Subcutaneous adipose tissue (tissue), 4 donors: ENCODE results near the gene FAIM2. TPM values are rescaled to one million over a fixed set of nuclear protein-coding genes. Genes with fewer than 3 reads are reported as not detected.

ENCODE experiments used
- CTCF ChIP-seq: fragments of 450-650 bp; IDR thresholded peaks from one replicate; pipeline ENCODE4 v1.5.1; 2016; ENCODE audit warnings: low read depth, mild to moderate bottlenecking, control low read depth, antibody characterized with exemption, moderate library complexity
- total RNA-seq, 4 donors: library from RNA; depleted of rRNA; stranded (reverse); fragments of >200 nt; gene quantifications; one replicate each; pipeline ENCODE4 v1.1.0, GENCODE V29; 2016

The FAIM2 gene
- total RNA-seq, 4 donors from 2014 or later: 1.2 TPM; not detected in 3

- no peak for TF ChIP-seq CTCF
Measured at GRCh38 chr12:49912345-49913255, 8.9 kb upstream of the FAIM2 start.

DNA sequence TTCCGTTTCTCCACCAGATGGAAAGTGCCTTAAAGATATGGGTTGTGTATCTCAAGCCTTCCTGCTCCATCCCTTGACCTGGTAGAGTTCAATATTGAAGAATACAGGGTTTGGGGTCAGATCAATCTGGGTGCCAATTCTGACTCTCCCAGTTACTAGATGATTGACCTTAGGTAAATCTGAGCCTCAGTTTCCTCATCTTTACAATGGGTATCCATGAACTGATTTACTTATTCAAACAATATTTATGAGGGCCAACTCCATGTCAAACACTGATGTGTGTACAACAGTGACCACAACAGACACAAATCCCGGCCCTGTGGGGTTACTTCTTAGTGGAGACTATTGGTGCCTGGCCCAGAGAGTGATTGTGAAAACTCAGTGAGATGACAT, 7.5 kb upstream of the FAIM2 start:
- TF ChIP-seq CTCF: no peak

DNA sequence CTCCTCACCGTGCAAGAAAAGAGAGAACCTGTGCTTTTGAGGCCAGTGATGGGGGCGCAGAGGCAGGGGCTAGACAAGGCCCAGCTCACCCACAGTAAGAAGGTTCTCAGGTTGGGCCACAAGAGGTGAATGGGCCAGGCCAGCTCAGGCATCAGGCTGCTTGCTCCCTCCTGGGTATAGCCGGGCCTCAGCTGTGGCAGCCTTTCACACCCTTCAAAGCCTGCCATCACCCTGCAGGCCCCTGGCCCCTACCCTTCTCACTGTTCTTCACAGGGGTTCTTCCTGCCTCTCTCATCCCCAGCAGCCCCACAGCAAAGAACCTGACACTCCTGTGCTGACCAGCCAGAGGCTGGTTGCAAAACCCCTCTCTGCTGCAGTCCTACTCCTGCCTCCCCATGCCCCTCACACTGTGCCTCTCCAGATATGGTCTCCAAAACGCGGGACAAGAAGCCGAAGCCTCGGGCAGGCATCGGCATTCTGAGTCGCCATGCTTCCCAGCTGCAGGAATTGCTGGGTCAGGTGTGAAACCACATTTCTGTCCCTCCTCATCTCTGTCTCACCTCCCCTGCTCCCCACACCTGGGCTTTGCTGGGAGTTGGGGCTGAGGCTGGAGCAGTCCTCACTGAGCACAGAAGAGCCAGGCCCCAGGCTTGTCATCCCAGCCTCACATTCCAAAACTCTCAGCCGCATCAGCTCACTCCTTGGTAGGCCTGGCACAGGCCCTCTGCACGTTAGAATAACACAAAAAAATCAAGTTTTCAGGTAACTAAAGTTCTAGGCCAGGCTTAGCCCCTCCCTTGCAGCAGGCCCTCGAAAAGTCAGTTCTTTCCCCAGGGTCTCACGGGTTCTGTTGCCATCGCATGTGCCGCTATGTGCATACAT, 6.9 kb upstream of the FAIM2 start:
- no peak for TF ChIP-seq CTCF

DNA sequence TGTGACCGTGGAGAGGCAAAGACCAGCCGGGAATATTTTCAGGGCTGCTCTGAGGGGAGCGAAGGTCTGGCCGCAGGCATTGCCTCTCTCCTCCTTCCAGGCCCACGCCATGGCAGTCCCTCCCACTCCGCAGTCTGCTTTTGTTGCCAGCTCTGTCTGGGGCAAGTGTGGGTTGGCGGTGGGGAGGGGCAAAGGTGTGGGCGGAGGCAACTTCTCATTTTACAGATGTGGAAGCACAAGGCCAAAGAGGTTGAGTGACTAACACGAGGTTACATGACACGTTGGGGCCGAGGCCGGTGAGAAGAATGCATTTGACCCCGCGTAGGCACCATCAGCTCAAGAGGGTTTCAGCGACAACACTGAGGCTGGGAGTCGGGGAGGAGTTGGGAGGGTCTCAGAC, 6.1 kb upstream of the FAIM2 start:
- no peak for TF ChIP-seq CTCF

DNA sequence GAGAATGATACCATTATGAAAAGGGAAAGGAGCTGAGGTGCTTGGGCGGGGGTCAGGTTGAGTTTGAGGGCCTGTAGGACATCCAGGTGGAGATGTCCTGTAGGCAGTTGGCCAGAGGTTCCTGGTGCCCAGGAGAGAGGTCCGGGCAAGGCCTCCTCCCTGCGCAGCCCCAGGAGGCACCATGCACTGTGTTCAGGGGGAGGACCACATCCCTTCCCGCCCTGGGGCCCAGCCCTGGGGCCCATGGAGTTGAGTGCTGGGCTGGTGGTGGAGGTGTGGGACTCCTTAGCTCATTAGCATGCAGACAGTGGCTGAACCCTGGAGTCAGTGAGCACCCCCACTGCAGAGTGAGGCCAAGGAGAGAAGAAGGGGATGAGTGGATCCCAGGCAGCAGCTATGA, 5.7 kb upstream of the FAIM2 start:
- no peak for TF ChIP-seq CTCF

DNA sequence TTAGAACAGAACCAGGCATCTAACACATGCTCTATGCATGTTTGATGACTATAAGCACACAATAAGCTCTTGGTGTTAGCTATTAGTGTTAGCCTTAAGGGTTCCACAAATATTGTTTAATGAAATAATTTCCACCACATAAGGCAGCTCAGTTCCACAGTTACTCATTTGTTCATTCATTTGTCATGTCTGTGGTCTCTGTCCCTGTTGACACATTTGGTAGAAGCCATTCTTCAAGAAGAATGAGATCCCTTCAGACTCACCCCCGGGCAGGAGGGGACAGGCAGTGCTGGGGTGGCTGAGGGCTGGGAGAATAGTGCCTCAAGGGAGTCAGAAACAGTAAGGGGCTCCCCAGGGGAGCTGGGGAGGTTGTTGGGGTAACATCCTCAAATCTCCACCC, 3.7 kb upstream of the FAIM2 start:
- no peak for TF ChIP-seq CTCF

DNA sequence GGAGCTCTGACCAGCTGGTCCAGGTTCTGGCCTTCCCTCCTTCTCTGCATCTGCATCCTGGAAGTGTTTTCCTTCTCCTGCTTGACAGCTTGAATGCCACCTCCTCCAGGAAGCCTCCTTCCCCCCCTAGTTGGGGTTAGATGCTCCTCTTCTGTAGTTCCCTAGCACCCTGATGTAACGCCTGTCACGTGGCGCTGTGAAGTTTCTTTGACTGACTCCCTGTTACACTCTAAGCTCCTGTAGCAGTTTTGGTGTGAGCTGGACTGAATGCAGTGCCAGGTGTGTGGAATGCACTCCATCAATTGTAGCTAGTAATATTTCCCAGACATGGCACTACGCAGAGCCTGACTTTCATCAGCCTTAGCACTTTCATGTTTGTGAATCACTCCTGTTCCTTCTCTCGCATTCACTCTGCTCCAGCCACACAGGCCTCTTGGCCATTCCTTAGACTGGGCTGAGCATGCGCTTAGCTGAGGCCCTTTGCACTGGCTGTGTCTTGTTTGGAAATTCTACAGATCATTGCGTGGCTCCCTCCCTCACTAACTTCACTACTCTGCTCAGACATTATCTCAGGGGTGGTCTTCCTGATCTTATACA, 2.1 kb upstream of the FAIM2 start:
- no peak for TF ChIP-seq CTCF
